ENCODE measurements around the gene ASCL4. TPM values are rescaled to one million over a fixed set of nuclear protein-coding genes. Genes with fewer than 3 reads are reported as not detected.

Gene ASCL4
- total and polyA plus RNA-seq, 9 of the 15 experiments (the other 6 are each of a cell fraction or from before 2014, with no cell fraction given) = not detected

DNA sequence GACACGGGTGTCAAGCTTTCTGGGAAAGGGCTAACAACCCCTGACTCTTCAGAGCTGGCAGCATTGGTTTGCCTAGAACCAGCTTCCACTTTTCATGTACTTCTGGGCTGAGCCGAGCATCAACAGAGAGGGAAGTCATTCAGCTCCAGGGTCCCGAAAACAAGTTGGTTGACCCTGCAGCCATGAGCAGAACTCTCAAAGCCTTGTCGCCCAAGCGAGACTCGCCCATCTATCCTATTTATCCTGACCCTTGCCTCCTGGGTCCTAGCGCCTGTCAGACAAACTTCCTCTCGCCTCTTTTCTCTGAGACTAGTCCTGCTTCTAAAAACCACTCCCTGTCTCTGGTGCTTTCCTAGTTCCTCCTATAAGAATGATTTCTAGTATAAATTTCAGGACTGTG is 47.9 kb downstream of the ASCL4 start:
- Histone ChIP-seq H3K79me2 (ENCODE audit: control insufficient read depth, insufficient read depth, low read length) (no peaks in the 10 kb centered on the region), H3K4me2 (ENCODE audit: insufficient read depth, low read length) (no peak overlapping the region; the same call in 1 of the 2 replicates), H3K27ac (ENCODE audit: extremely low read depth, low read depth, low read length) (no peak overlapping the region), H3K4me3 (no peak overlapping the region), H3K4me1 (replicated peaks in 1 of 2; ENCODE audit: control insufficient read depth in 2 of 2, insufficient read depth in 2 of 2, low read length in 2 of 2) (no peaks in the 10 kb centered on the region; a peak in 1 of 5 replicates), H3K9ac (ENCODE audit: insufficient read depth in 1 of 2, low read depth in 2 of 2, low read length in 2 of 2) (no peak overlapping the region), H3K9me3 (replicated peaks; ENCODE audit: control insufficient read depth, insufficient read depth, low read depth, low read length) (peaks cover 3% of the 10 kb centered on the region), H4K20me1 (replicated peaks; ENCODE audit: control insufficient read depth, insufficient read depth, low read length) (no peaks in the 10 kb centered on the region), H3K27me3 (ENCODE audit: control insufficient read depth in 2 of 2, insufficient read depth in 2 of 2, low read length in 2 of 2) (peaks cover 5 to 20% of the 10 kb centered on the region in 2 experiments), H3K36me3 (ENCODE audit: control insufficient read depth, insufficient read depth, low read length) (no peaks in the 10 kb centered on the region), H2AFZ (ENCODE audit: low read depth, low read length) (no peak overlapping the region), H3K9me1 (ENCODE audit: control insufficient read depth, insufficient read depth, low read length) (no peaks in the 10 kb centered on the region)
- CTCF ChIA-PET (ENCODE audit: low intra/inter-chr PET ratio) = interaction anchor here (0.7 kb wide), 1 partner anchor 1447 kb away, joined by 3 read pairs; no protein-coding TSS in a partner anchor
- BruUV-seq (replicated peaks) = no TSS peak
- intact Hi-C loops (cut with micrococcal nuclease) = no loop called here
- TF ChIP-seq, protein P1, sequence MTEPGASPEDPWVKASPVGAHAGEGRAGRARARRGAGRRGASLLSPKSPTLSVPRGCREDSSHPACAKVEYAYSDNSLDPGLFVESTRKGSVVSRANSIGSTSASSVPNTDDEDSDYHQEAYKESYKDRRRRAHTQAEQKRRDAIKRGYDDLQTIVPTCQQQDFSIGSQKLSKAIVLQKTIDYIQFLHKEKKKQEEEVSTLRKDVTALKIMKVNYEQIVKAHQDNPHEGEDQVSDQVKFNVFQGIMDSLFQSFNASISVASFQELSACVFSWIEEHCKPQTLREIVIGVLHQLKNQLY (CRISPR knock-in tag; conservative IDR thresholded peaks at IDR 0.05) = no peak
- TF ChIP-seq RBM34 (IDR thresholded peaks at IDR 0.05; ENCODE audit: borderline replicate concordance, insufficient read depth, low read length) = no peak
- TF ChIP-seq, protein P2, sequence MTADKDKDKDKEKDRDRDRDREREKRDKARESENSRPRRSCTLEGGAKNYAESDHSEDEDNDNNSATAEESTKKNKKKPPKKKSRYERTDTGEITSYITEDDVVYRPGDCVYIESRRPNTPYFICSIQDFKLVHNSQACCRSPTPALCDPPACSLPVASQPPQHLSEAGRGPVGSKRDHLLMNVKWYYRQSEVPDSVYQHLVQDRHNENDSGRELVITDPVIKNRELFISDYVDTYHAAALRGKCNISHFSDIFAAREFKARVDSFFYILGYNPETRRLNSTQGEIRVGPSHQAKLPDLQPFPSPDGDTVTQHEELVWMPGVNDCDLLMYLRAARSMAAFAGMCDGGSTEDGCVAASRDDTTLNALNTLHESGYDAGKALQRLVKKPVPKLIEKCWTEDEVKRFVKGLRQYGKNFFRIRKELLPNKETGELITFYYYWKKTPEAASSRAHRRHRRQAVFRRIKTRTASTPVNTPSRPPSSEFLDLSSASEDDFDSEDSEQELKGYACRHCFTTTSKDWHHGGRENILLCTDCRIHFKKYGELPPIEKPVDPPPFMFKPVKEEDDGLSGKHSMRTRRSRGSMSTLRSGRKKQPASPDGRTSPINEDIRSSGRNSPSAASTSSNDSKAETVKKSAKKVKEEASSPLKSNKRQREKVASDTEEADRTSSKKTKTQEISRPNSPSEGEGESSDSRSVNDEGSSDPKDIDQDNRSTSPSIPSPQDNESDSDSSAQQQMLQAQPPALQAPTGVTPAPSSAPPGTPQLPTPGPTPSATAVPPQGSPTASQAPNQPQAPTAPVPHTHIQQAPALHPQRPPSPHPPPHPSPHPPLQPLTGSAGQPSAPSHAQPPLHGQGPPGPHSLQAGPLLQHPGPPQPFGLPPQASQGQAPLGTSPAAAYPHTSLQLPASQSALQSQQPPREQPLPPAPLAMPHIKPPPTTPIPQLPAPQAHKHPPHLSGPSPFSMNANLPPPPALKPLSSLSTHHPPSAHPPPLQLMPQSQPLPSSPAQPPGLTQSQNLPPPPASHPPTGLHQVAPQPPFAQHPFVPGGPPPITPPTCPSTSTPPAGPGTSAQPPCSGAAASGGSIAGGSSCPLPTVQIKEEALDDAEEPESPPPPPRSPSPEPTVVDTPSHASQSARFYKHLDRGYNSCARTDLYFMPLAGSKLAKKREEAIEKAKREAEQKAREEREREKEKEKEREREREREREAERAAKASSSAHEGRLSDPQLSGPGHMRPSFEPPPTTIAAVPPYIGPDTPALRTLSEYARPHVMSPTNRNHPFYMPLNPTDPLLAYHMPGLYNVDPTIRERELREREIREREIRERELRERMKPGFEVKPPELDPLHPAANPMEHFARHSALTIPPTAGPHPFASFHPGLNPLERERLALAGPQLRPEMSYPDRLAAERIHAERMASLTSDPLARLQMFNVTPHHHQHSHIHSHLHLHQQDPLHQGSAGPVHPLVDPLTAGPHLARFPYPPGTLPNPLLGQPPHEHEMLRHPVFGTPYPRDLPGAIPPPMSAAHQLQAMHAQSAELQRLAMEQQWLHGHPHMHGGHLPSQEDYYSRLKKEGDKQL (CRISPR knock-in tag; IDR thresholded peaks at IDR 0.05; ENCODE audit: borderline replicate concordance) = no peak
- TF ChIP-seq POLR2H (tag; IDR thresholded peaks at IDR 0.05; ENCODE audit: low read depth) = no peak
- no peak for TF ChIP-seq CBX2 (IDR thresholded peaks at IDR 0.05; ENCODE audit: insufficient read depth, low read length, poor library complexity, severe bottlenecking)
- TF ChIP-seq, protein P3, sequence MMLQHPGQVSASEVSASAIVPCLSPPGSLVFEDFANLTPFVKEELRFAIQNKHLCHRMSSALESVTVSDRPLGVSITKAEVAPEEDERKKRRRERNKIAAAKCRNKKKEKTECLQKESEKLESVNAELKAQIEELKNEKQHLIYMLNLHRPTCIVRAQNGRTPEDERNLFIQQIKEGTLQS (IDR thresholded peaks at IDR 0.05) = no peak
- TF ChIP-seq, protein P3 (CRISPR knock-in tag; conservative IDR thresholded peaks at IDR 0.05) = no peak
- TF ChIP-seq GABPB1 (CRISPR knock-in tag; IDR thresholded peaks at IDR 0.05) = no peak
- TF ChIP-seq, protein P4, sequence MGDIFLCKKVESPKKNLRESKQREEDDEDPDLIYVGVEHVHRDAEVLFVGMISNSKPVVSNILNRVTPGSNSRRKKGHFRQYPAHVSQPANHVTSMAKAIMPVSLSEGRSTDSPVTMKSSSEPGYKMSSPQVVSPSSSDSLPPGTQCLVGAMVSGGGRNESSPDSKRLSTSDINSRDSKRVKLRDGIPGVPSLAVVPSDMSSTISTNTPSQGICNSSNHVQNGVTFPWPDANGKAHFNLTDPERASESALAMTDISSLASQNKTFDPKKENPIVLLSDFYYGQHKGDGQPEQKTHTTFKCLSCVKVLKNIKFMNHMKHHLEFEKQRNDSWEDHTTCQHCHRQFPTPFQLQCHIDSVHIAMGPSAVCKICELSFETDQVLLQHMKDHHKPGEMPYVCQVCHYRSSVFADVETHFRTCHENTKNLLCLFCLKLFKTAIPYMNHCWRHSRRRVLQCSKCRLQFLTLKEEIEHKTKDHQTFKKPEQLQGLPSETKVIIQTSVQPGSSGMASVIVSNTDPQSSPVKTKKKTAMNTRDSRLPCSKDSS (IDR thresholded peaks at IDR 0.05; ENCODE audit: low read depth, partially characterized antibody) = no peak
- DNase-seq (ENCODE audit: extremely low read depth in 1 of 4, low spot score in 3 of 4) (no peak), ATAC-seq (no peak), FAIRE-seq (no peak)
- POLR2A ChIA-PET = no interaction called here
- 0% methylated on average over 8 of the region's 8 CpGs for WGBS (ENCODE audit: insufficient coverage, low coverage, missing lambda C conversion rate)
- in situ Hi-C loops (cut with MboI) = no loop called here

Data from K562 (cell line).